GM18502 (cell line): ENCODE measurements around the gene CAMK1D.

Source experiments
- ATAC-seq: cut with Tn5 transposase; IDR thresholded peaks from one replicate; pipeline ENCODE4 v1.9.1; 2021; ENCODE audit warnings: mild to moderate bottlenecking; ENCODE audit not compliant: unreplicated experiment, poor library complexity

The CAMK1D gene

DNA sequence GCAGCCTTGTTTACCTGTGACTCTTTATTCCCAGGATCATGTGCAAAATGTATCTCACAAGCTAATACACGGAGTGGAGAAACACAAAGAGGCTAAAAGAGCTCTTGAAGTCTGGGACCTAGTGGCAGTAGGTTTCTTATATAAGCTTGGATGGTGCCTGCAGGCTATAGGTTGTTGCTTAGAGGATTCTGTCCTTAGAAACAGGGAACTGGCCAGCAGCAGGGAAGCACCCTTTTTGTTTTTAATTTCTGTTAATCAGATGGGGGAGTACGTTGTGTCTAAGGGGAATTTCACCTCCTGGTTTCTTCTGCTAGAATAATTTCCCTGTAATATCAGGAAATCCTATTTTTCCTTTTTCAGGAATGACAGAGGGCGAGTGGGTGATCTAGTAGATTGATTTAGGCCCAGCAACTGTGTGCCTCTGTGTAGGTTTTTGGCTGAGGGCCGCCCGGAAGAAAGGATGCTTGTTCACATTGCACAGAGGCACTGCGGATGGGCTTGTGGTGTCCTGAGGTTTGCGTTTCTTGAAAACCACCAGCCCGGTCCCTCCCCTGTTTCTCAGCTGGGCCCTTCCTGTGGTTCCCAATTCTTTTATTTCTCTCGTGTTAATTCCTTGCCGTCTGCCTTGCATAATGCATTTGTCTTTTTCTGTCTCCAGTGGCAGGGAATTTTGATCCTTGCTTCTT, 158.0 kb downstream of the CAMK1D start:
- no peak for ATAC-seq

DNA sequence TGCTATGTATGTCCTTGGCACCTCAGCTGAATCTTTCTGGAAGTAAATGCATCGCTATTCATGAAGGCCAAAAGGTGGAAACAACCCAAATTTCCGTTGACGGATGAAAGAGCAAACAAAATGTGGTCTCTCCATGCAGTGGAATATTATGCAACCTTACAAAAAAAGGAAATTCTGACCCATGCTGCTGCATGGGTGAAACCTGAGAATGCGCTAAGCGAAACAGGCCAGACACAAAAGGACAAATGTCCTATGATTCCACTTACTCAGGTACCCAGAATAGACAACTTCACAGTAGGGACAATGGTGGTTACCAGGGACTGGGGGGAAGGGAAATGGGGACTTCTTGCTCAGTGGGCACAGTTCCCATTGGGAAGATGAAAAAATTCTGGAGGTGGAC, 158.8 kb downstream of the CAMK1D start:
- no peak for ATAC-seq

DNA sequence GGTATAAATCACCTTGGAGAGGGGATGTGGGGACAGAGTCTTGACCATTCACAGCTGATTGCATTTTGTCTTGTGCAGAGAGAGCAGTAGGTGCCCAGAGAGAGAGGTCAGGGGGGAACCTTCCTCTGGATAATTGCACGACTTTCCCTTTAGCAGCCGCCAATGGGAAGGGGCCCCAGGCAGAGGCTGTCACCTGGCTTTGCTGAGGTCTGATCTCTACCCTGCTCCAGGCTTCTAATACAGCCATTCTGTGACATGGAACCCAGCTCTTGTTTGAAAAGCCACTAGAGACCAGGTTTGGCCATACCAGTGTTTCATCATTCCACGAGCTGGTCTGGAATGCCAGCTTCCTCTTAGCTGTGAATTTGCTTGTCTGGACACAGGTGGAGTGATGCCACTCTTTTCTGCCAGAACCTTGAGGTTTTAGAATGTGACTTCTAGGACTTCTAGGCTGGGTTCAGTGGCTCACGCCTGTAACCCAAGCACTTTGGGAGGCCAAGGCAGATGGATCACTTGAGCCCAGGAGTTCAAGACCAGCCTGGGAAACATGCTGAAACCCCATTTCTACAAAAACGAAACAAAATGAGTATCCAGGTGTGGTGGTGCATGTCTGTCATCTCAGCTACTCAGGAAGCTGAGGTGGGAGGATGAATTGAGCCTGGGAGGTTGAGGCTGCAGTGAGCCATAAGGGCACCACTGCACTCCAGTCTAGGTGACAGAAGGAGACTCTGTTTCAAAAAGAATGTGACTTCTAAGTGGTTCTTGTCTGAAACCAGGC, 159.9 kb downstream of the CAMK1D start:
- no peak for ATAC-seq

DNA sequence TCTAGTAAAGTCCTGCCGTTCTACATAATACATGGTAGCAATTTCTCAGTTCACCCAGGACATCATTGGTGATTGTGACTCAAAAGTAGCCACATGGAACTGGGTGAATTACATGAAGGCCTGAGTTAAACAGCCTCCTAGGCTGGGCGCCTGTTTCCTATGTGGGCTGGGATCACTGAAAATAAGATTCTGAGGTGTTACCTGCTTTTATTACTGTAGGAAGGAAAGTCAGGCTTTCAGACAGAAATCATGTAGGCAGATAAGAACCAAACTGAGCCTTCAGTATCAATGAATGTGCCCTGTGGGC, 160.4 kb downstream of the CAMK1D start:
- no peak for ATAC-seq

DNA sequence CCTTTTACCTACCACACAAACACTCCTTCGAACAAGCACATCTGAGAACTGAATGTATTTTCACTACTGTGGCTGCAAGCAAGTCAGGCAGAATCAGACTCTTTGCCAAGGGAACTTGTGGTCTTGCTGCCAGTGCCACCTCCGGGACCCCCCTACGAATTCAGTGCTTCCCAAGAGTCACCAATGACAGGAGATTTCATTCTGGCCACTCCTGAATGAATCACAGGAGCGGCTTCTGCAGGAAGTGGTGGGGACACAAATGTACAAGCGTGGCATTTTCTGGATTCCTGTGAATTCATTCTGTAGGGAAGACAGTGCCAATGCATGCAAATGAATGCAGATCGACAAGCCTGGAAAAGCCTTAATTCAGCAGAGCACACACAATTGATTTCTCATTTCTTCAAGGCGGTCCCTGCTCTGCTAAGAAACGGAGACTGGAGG, 161.2 kb downstream of the CAMK1D start:
- no peak for ATAC-seq

DNA sequence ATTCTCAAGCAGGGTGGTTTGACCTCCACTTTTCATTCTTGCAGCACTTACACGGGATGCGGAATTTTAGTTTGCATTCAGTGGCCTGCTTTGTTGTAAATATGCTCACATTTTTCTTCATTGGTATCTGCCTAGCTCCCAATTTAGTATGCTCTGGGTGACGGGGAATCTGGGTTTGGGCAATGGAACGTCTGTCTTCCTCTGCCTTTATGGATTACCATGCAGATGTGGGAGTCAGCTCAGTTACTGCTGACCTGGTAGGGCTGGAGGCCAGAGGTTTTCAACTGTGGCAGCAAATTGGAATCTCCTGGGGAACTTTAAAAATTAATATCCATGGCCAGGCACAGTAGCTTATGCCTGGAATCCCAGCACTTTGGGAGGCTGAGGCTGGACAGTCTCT, 161.6 kb downstream of the CAMK1D start:
- no peak for ATAC-seq

DNA sequence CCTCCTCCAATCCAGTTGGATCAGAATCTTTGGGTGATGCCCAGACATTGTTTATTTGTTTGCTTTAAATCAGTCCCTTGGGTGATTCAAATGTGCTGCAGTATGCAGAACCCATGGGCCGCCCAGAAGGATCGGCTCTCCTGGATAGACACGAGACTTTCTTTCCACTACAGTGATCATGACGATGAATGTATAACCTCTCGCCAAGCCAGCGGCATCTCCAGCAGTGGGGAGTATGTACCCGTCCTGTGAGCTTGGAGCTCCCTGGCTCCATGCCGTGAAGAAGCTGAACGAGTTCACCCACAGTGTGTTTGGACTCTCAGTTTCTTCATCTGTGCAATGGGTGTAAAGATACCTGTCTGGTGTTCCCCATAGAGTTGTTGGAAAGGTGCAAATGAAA, 162.3 kb downstream of the CAMK1D start:
- no peak for ATAC-seq

DNA sequence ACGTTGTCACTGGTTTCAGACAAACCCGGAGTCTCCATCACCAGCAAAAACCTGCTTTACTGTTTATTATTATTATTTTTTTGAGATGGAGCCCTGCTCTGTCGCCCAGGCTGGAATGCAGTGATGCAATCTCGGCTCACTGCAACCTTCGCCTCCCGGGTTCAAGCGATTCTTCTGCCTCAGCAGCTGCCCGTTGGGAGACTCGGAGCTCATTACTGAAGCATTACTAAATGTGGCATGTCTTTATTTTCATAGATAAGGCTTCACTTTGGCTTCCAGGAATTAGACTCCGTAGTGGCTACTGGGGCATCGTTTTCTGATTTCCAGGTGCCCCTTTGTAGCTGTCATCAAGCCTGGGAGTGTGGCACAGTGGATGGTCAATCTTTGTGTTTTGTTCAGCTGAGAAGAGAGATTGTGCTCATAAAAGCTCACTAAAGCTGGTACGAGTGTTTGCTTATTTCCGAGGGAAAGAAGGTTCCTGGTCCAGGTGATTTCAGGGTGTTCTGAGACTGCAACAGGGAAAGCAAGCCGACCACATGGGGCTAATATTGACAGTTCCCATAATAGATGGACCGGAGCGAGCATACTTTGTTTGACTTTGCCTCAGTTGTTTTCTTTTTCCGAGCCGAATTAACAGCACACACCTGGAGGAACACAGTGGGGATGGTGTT, 163.1 kb downstream of the CAMK1D start:
- no peak for ATAC-seq

DNA sequence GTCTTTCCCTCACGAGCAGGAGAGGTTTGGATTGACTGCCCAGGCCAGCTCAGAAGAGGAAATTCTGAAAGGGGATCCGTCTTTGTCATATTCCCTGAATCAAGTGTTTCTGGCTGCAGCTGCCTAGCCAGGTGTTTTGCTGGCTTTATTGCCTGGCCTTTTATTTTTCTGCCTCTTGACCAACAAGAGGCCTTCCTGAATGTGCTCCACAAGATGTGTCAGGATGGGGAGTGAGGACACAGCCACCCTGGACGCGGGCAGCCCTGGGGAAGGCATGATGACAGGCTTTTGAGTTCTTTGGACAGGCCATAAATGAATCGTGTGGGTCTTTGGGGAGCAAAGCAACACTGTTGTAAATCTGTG, 163.6 kb downstream of the CAMK1D start:
- ATAC-seq = no peak

DNA sequence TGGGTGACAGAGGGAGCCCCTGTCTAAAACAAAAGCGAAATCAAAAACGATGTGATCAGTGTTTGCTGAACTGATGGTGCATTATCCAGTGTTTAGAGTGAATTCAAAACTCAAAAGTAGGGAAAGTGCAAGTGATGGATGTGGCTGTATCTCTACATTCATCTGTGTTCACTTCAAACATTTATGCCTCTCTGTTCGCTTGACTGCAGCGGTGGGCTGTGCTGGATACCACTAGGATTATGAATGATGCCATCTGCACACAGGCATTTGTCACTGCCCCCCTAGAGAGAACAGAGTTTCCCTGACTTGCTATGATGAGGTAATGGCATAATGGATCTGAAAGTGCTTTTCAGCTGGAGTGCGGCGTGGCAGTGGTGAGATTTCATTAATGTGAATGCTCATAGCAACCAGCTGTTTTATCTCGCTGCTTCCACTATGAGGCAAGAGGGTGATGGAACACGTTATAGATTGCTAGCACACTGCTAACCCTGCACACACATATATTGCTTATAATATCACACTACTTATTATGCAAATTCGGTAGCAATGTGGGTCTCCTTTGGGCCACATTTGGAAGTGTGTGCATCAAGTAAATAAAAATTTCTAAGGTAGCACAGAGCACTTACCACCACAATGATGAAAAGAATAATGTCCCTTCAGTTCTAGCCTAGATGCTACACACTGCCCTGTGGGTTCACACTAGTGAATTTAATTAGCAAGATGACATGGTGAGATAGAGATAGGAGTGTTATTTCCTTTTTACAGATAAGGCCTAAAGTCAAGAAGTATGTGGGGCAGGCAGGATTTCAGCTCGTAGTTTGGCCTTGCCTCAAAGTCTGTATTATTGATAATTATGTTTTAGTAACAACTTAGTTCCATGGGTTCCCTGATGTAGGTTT, 164.7 kb downstream of the CAMK1D start:
- ATAC-seq = no peak

DNA sequence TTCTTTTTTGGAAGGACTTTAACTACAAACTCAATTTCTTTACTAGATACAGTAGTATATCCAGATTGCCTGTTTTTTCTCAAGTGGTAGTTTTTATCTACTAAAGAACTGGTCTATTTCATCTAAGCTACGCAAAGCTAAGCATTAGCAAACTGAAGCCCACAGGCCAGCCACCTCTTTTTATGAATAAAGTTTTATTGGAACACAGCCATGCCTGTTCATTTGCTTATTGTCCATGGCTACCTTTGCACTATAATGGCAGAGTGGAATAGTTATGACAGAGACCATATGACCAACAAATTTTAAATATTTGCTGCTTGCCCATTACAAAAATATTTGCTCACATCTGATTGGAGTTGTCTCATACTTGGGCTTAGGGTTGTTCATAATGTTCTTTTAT, 168.7 kb downstream of the CAMK1D start:
- no peak for ATAC-seq

DNA sequence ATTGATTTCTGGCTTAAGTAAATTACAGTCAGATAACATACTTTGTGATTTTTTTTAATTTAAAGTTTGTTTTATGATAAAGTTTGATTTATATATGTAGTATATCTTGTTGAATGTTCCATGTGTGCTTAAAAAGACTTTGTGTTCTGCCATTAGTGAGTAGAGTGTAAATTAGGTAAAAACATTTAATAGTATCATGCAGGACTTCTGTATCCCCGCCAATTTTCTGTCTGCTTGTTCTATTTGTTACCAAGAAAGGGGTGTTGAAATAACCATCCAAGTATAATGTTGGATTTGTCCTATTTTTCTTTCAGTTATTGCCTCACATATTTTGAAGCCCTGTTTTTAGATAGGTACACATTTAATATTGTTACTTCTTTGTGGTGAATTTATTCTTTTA, 172.1 kb downstream of the CAMK1D start:
- ATAC-seq = no peak

DNA sequence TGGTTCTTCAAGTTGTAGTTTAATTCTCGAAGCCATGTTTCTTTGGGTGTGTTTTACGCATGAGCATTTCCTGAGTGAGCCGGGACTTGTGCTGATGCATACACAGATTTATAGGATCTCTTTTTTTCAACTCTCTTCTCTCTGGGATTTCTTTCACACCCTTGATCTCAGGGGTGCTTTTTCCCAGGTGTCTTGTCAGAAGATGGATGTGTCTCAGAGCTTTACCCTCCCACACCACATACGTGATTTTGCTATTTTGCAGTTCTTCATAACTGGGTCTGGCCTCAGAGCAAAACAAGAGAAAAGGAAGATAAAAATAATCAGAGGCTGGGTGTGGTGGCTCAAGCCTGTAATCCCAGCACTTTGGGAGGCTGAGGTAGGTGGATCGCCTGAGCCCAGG, 177.0 kb downstream of the CAMK1D start:
- ATAC-seq = no peak

DNA sequence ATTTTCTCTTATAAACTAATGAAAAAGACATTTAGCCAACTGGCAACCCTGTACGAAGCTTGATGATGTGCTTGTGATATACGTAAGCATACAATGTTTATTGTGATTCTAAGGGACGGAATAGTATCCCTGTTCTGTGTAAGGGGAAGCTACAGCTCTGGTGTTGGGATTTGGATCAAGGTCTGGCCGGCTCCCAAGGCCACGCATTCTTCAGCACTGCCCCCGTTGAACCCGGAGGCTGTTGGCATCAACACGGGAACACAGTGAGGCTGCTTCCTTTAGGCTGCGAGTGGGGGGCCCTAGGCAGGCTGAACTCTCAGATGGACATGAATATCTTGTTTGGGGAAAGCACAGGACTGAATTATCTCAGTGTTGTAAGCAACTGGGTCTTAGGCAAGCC, 180.6 kb downstream of the CAMK1D start:
- no peak for ATAC-seq

DNA sequence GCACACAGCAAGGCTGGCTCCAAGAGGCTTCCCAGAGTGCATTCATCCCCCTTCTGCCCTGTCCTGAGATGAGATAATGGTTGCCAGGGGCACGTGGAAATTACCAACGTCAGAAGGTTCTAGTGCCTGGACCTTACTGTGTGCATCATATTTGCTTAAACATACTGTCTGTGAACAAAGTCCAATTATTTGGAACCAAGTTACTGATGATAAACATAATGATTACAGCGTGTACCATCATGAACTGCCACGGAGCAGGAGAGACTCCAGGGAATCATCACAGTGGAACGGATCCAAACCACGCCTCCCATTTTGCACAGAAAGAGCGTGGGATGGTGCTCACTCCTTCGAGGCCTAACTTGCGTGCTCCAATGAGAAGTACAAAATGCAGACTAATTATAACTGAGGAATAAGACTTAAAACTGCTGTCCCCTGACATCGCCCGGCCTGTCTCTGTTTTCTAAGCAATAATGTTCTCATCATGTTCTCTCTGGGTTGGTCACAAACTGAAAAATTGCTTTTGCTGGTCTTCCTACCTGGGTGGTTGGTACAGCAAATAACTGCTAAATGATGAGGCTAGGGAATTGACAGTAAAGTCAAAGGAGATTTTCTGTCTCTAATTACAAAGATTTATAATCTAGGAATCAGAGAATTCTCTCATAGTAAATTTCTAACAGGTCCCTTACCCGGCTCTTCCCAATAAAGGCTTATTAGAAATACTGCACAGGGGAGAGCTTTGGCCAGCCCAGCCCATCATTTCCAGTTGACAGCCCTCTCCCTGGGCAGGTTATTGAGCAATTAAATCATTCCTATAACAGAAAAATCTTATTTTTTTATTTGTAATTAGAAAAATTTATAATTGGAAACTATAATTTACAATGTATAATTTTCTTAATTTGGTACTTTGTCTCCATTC, 182.2 kb downstream of the CAMK1D start:
- no peak for ATAC-seq

DNA sequence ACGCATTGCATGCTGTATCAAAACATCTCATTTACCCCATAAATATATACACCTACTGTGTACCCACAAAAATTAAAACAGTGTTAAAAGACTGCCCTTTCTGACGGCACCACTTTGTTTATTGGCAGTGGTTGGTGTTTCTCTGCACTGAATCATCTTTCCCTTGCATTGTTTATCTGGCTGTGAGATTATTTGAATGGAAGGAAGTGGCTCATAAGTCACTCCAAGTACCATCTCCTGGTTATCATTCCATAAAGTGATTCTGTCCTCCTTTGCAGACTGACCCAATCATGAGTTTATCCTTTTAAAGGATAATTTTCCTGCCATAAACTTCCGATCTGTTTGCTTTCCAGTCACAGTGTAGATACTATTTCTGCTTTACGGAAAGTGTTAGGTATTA, 183.8 kb downstream of the CAMK1D start:
- no peak for ATAC-seq

DNA sequence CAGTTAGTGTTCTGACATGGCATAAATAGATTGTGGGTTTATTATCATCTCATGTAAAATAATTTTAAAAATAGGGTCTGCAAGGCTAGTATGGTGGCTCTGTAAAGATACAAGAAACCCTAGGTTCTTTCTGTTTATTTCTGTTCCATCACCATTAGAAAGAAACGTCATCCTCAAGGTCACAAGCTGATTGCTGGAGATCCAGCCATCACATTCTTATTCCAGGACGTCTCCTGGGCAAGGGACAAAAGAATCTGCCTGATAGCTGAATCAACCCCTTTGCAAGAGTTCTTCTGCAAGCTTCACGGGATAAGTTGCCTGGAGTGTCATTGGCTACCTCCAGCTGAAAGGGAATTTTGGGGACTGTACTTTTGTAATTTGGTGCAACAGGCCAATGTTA, 184.4 kb downstream of the CAMK1D start:
- ATAC-seq = no peak

DNA sequence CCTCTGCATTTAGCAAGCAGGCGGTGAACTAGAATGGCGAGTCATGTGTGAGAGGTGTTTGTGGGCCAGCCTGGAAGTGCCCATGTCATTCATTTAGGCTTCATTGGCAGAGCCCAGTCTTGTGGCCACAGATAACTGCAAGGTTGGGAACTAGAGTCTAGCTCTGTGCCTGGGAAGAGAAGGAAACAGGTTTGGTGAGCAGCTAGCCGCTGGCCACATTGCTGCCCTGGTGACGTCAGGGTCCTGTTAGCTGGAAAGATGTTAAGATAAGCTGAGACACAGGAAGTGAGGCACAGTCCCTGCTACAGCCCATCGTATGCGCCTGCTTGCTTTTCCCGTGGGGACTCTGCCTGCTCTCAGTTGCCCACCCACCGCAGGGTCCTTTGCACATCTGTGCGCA, 185.5 kb downstream of the CAMK1D start:
- ATAC-seq = no peak

DNA sequence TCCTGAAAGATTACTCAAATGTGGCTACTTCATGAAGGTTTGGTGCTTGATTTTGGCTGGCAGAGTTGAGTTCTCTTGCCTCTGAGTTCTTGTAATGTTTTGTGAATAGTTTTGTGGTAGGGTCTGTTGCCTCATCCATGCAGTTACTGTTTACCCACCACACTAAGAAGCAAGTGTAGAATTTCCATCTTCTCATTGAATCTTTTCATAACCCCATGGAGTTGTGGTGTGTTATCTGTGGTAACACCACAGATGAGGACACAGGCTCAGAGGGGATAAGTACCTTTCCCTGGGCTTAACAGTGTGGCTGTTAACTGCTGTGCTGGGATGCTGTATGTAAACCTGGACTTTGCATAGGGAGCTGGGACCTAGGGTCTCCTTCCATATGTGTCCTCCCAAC, 186.3 kb downstream of the CAMK1D start:
- no peak for ATAC-seq

DNA sequence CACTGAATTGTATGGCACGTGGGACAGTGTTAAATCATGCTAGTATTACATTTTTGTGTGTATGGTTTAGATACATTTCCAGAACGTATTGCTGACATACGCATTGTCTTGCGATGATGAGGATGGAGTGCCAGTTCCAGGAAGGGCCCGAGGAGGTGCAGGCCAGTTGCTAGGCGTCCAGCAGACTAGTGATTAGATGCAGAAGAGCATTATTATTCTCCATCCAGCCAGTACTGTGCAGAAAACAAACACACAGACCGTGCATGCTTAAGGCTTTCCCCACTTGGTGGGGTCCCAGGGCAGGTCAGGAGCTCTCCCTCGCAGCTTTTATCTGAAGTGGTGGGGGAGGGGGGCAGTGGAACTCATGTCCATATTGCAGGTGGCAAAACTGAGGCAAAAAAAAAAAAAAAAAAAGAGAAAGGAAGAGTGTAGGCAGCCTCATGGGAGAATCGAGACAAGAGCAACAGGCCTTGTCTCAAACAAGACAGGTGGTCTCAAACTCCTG, 189.2 kb downstream of the CAMK1D start:
- no peak for ATAC-seq
